GM13976 (cell line): ENCODE data around the gene AGAP1.

Experiments used
- DNase-seq: peaks from one replicate; pipeline ENCODE4 v3.0.0; 2012; ENCODE audit warnings: low spot score
- in situ Hi-C: fragments of 300-500 bp; cut with MboI; formaldehyde crosslinking; loops from one replicate; pipeline ENCODE4 v1.12.0; 2022; ENCODE audit warnings: low sequenced_read_pairs, mixed read lengths, inconsistent platforms; ENCODE audit not compliant: unreplicated experiment
- TF ChIP-seq, protein P1 (sequence below): IDR thresholded peaks from 2 replicates; pipeline ENCODE4 v1.5.1; 2012; ENCODE audit warnings: borderline replicate concordance, mild to moderate bottlenecking; ENCODE audit not compliant: insufficient read depth; ENCODE audit errors: extremely low read depth, missing control alignments, control extremely low read depth

AGAP1 gene

DNA sequence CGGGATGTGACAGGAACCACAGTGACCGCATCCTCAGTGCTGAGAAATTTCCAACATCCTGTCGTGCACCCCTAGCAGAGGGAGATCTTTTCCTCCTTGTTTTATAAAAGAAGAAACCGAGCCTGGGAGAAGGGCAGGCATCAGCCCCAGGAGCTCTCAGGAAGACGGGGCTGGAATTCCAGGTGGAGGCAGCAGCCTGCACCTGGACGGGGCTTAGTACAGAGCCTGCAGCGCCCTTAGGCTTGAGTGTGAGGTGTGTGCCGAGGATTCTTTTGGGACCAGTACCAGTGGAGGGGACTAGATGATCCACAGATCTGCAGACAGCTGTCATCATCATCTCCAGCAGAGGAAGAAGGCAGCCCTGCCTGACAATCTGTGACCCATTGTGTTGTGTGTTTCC is 525.6 kb downstream of the AGAP1 start:
- no peak for DNase-seq
- in situ Hi-C loops = no loop called here
- TF ChIP-seq, protein P1, sequence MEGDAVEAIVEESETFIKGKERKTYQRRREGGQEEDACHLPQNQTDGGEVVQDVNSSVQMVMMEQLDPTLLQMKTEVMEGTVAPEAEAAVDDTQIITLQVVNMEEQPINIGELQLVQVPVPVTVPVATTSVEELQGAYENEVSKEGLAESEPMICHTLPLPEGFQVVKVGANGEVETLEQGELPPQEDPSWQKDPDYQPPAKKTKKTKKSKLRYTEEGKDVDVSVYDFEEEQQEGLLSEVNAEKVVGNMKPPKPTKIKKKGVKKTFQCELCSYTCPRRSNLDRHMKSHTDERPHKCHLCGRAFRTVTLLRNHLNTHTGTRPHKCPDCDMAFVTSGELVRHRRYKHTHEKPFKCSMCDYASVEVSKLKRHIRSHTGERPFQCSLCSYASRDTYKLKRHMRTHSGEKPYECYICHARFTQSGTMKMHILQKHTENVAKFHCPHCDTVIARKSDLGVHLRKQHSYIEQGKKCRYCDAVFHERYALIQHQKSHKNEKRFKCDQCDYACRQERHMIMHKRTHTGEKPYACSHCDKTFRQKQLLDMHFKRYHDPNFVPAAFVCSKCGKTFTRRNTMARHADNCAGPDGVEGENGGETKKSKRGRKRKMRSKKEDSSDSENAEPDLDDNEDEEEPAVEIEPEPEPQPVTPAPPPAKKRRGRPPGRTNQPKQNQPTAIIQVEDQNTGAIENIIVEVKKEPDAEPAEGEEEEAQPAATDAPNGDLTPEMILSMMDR = no peak

DNA sequence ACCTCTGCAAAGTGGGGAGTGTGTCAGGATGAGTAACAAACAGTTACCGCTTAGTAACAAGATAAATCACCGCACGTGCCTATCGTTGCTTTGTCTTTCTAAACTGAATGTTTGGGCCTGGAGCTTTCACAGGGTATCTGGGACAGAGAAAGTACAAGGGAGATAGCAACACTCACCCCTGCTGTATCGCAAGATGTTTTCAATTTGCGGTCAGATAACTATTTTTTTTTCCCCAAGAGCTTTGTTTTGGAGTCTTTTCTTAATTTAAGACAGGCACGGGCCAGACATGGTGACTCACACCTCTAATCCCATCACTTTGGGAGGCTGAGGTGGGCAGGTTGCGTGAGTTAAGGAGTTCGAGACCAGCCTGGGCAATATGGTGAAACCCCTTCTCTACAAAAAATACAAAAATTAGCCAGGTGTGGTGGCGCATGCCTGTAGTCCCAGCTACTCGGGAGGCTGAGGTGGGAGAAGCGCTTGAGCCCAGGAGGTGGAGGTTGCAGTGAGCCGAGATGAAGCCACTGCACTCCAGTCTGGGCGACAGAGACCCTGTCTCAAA is 527.7 kb downstream of the AGAP1 start:
- in situ Hi-C loops = no loop called here
- no peak for DNase-seq
- TF ChIP-seq, protein P1 = no peak

DNA sequence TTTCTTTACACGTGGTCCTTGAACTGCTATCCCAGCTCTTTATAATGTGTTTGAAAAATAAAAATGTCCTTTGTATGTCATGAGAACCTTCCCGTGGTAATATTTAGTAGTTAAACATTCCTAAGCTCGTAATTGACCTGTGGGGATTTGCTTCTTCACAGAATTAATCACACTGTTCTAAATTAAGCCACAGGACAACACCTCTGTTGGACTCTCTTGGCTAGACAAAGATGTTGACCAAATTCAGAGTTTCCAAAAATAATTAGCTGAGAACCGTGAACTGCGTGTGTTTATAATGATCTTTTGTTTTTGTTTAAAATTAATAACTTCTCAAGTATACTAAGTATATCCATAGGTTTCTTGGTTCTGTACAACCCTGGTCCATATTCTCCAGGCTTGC is 528.3 kb downstream of the AGAP1 start:
- in situ Hi-C loops = no loop called here
- TF ChIP-seq, protein P1 = no peak
- no peak for DNase-seq

DNA sequence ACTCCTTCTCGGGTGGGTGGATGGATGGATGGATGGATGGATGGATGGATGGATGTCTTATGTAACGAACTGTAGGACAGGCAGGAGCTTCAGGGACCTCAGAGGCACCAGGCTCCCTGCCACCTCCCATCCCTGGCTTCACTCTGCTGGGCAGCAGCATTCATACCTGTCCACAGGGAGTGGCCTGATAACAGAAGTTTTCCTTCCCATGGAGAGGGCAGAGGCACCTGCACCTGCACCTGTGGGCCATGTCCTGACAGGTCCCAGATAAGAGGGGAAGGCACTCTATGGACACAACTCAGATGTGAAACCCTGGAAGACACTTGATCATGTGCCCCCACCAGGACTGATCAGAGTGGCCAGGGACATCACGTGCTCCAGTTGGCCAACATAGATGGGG is 532.0 kb downstream of the AGAP1 start:
- no peak for DNase-seq
- TF ChIP-seq, protein P1 = no peak
- in situ Hi-C loops = no loop called here

DNA sequence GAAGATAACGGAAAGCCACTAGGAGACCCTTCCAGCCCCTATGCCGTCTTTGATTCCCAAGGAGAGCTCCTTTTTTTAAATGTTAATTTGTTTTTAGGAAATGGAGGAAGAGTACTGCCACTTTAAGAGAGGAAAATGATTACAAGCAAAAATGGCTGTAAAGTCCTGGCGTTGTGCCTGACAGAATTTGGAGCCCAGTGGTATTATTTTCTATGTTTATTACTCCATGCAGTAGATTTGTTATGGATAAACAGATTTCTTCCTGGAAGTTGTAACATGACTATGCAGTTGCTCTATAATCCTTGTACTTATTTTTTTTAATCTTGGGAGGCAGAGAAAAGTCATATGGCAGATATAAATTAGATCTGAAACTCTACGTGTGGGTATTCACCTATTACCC is 533.0 kb downstream of the AGAP1 start:
- no peak for DNase-seq
- TF ChIP-seq, protein P1 = no peak
- in situ Hi-C loops = no loop called here

DNA sequence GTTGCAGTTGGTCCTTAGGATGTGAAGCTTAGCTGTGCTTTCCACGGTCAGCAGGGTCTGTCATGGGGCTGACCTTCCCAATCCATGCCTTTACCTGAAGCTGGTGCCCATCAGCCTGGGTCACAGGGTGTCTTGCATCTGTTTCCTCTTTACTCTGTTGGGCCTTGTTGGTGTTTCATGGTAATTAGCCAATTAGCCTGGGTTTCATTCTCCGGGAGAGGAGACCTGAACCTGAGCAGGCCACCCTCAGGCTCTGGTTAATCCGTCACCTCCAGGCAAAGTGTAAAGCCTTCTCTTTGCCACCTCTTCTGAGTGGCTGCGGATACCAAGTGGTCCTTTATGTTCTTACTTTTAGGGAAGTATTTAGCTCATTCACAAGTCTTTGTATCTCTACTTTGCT is 534.2 kb downstream of the AGAP1 start:
- TF ChIP-seq, protein P1 = no peak
- no peak for DNase-seq
- in situ Hi-C loops = no loop called here

DNA sequence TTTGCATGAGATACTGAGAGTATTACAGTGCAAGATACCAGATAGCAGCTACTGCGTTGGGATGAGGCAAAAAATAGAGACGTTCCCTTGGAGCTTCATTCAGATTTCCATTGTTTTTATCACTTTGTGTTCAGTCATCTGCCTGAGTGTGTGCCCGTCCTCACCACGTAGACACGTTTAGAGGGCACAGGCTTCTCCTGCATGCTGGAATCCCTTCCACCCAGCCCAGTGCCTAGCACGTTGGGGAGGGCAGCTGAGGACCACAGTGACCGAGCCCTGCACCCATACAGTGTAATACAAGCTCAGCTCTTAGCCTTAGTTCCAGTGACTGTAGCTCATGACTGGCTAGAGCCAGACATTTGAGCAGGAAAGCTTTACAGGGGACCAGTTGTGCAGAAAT is 539.6 kb downstream of the AGAP1 start:
- no peak for DNase-seq
- in situ Hi-C loops = no loop called here
- TF ChIP-seq, protein P1 = no peak
